A549 (cell line): ENCODE results near the gene CYB5B. TPM values are rescaled to one million over a fixed set of nuclear protein-coding genes. Genes with fewer than 3 reads are reported as not detected.

Experiments
- ATAC-seq, 2 experiments: fragments of 200-7000 bp in 1 of 2; fragments of >200 bp in 1 of 2; cut with Nextera tagmentation in 1 of 2; cut with Tn5 transposase in 1 of 2; 3 replicates each; pipeline versions ENCODE4 v1.8.0 to v1.9.1; 2018 to 2020; ENCODE audit warnings: mild to moderate bottlenecking in 1 of 2, moderate library complexity in 1 of 2
- CTCF ChIA-PET: fragments of 300-600 bp; sonication (Branson Sonifier 250); formaldehyde crosslinking; extraction: SDS; loops from one replicate; lab custom pipeline; 2021; ENCODE audit warnings: antibody characterized with exemption, inconsistent platforms; lab: Yijun Ruan, JAX
- POLR2A ChIA-PET: fragments of 350-600 bp; formaldehyde crosslinking; extraction: SDS; loops from one replicate; lab custom pipeline; 2021; ENCODE audit warnings: antibody characterized with exemption, inconsistent platforms; lab: Yijun Ruan, JAX
- DNase-seq, 2 experiments: peaks; one replicate each; pipeline versions ENCODE4 v3.0.0 to v3.0.0-alpha.2; 2011 to 2016; ENCODE audit warnings: low read depth in 1 of 2, low spot score in 1 of 2
- FAIRE-seq: peaks from 2 replicates; lab custom pipeline; 2011; peaks lifted over from hg19 to GRCh38; lab: Jason Lieb, UNC
- H3K27ac ChIP-seq, 2 experiments: fragments of >200 bp; sonication (Bioruptor Twin); formaldehyde crosslinking; 3 replicates each; pipeline ENCODE4 v1.5.1; 2016 to 2017
- H3K4me1 ChIP-seq: fragments of >200 bp; sonication (Bioruptor Twin); formaldehyde crosslinking; 3 replicates; pipeline ENCODE4 v1.6.1; 2016
- H3K4me2 ChIP-seq: fragments of >200 bp; sonication (Bioruptor Twin); formaldehyde crosslinking; 3 replicates; pipeline ENCODE4 v1.6.1; 2016
- H3K4me3 ChIP-seq: fragments of >200 bp; sonication (Bioruptor Twin); formaldehyde crosslinking; 3 replicates; pipeline ENCODE4 v1.5.1; 2016
- H3K9me3 ChIP-seq: fragments of >200 bp; sonication (Bioruptor Twin); formaldehyde crosslinking; 3 replicates; pipeline ENCODE4 v1.6.1; 2016
- CEBPB ChIP-seq, 2 experiments: fragments of >200 bp in 1 of 2; sonication (Bioruptor Twin) in 1 of 2; formaldehyde crosslinking in 1 of 2; IDR thresholded peaks; 2 replicates each; pipeline ENCODE4 v1.6.1; 2012 to 2016
- CHD2 ChIP-seq: fragments of 150-350 bp; IDR thresholded peaks from 2 replicates; pipeline ENCODE4 v1.6.1; 2014; ENCODE audit warnings: low read length; ENCODE audit not compliant: partially characterized antibody
- CHD4 ChIP-seq: fragments of 200-600 bp; sonication (generic); IDR thresholded peaks from 2 replicates; pipeline ENCODE4 v1.6.1; 2016; ENCODE audit warnings: antibody characterized with exemption, mild to moderate bottlenecking, borderline replicate concordance
- EHMT2 ChIP-seq: fragments of 200-600 bp; sonication (generic); IDR thresholded peaks from 2 replicates; pipeline ENCODE4 v1.6.1; 2016; ENCODE audit warnings: antibody characterized with exemption, low read depth, mild to moderate bottlenecking, moderate library complexity
- EP300 ChIP-seq, 2 experiments: fragments of >200 bp; sonication (Bioruptor Twin); formaldehyde crosslinking; IDR thresholded peaks; 2 replicates in 1 of 2; 3 replicates in 1 of 2; pipeline ENCODE4 v1.6.1; 2016 to 2017
- FOSL2 ChIP-seq, 2 experiments: fragments of 450-650 bp in 1 of 2; fragments of >200 bp in 1 of 2; sonication (Bioruptor Twin) in 1 of 2; formaldehyde crosslinking; IDR thresholded peaks; 2 replicates each; pipeline versions ENCODE4 v1.5.0 to v1.6.1; 2016 to 2020; ENCODE audit warnings: mild to moderate bottlenecking in 1 of 2, moderate library complexity in 1 of 2
- FOXS1 ChIP-seq: fragments of 250-450 bp; sonication (Bioruptor Pico); IDR thresholded peaks from 2 replicates; pipeline ENCODE4 v1.5.0; 2020; ENCODE audit warnings: mild to moderate bottlenecking, moderate library complexity
- GATA3 ChIP-seq: IDR thresholded peaks from 2 replicates; pipeline ENCODE4 v1.6.1; 2012; ENCODE audit warnings: borderline replicate concordance
- HDAC2 ChIP-seq: fragments of 200-600 bp; sonication (generic); IDR thresholded peaks from 2 replicates; pipeline ENCODE4 v1.6.1; 2016
- HEYL ChIP-seq: fragments of 250-450 bp; sonication (Bioruptor Pico); IDR thresholded peaks from 2 replicates; pipeline ENCODE4 v1.8.0; 2021; ENCODE audit warnings: mild to moderate bottlenecking, moderate library complexity
- HOXB5 ChIP-seq: fragments of 250-450 bp; sonication (Bioruptor Pico); IDR thresholded peaks from 2 replicates; pipeline ENCODE4 v1.5.0; 2020; ENCODE audit warnings: mild to moderate bottlenecking, moderate library complexity
- JUN ChIP-seq, 2 experiments: fragments of >200 bp; sonication (Bioruptor Twin); formaldehyde crosslinking; IDR thresholded peaks; 2 replicates in 1 of 2; 3 replicates in 1 of 2; pipeline ENCODE4 v1.6.1; 2016 to 2017
- JUNB ChIP-seq: fragments of >200 bp; sonication (Bioruptor Twin); formaldehyde crosslinking; IDR thresholded peaks from 2 replicates; pipeline ENCODE4 v1.6.1; 2016
- KDM1A ChIP-seq: fragments of 200-600 bp; sonication (generic); IDR thresholded peaks from 2 replicates; pipeline ENCODE4 v1.6.1; 2016; ENCODE audit warnings: low read depth, mild to moderate bottlenecking
- MAFK ChIP-seq: fragments of 450-650 bp; IDR thresholded peaks from 2 replicates; pipeline ENCODE4 v1.6.1; 2014; ENCODE audit not compliant: partially characterized antibody
- MYC ChIP-seq: IDR thresholded peaks from 2 replicates; pipeline ENCODE4 v1.6.1; 2012; ENCODE audit warnings: mild to moderate bottlenecking, inconsistent platforms, low read length, improper control_type of control experiment, borderline replicate concordance
- NR3C1 ChIP-seq: fragments of >200 bp; sonication (Bioruptor Twin); formaldehyde crosslinking; IDR thresholded peaks from 3 replicates; pipeline ENCODE4 v1.6.1; 2017
- POLR2A ChIP-seq: IDR thresholded peaks from 2 replicates; pipeline ENCODE4 v1.6.1; 2012; ENCODE audit warnings: mild to moderate bottlenecking, low read length
- RARB ChIP-seq: fragments of 250-450 bp; sonication (Bioruptor Pico); IDR thresholded peaks from 2 replicates; pipeline ENCODE4 v1.8.0; 2021; ENCODE audit warnings: mild to moderate bottlenecking, moderate library complexity
- SMC3 ChIP-seq: fragments of >200 bp; sonication (Bioruptor Twin); formaldehyde crosslinking; IDR thresholded peaks from 3 replicates; pipeline ENCODE4 v1.6.1; 2018; ENCODE audit warnings: inconsistent platforms
- ZC3H11A ChIP-seq: fragments of 450-650 bp; IDR thresholded peaks from 2 replicates; pipeline ENCODE4 v1.6.1; 2014; ENCODE audit warnings: antibody characterized with exemption, mild to moderate bottlenecking
- ZNF302 ChIP-seq: fragments of 250-450 bp; sonication (Bioruptor Pico); IDR thresholded peaks from 2 replicates; pipeline ENCODE4 v1.9.0; 2021; ENCODE audit warnings: inconsistent platforms, mild to moderate bottlenecking, moderate library complexity
- WGBS: methylation state at CpG from one replicate; pipeline ENCODE4 v1.1.6; 2017; ENCODE audit errors: missing lambda C conversion rate; 5-methylcytosine and 5-hydroxymethylcytosine counted together
- polyA plus RNA-seq, 4 experiments: library from polyadenylated mRNA; depleted of rRNA in 3 of 4; stranded (reverse); fragments of >200 nt; fragmentation: RNase III in 1 of 4; extraction: RNeasy Plus Mini Kit Qiagen cat#74134 plus additional on column Dnase treatment in 1 of 4; gene quantifications; 2 replicates in 3 of 4; 3 replicates in 1 of 4; pipeline ENCODE4 v1.2.3, GENCODE V29; 2011 to 2017
- TF ChIP-seq, protein P1 (sequence below): fragments of >200 bp; sonication (Bioruptor Twin); formaldehyde crosslinking; IDR thresholded peaks from 2 replicates; pipeline ENCODE4 v1.6.1; 2016
- TF ChIP-seq, protein P2 (sequence below): fragments of 250-450 bp; sonication (Bioruptor Pico); IDR thresholded peaks from 2 replicates; pipeline ENCODE4 v1.5.0; 2021; ENCODE audit warnings: mild to moderate bottlenecking, moderate library complexity, borderline replicate concordance
- TF ChIP-seq, protein P3 (sequence below): IDR thresholded peaks from 2 replicates; pipeline ENCODE4 v1.6.1; 2012; ENCODE audit warnings: low read depth, borderline replicate concordance
- TF ChIP-seq, protein P4 (sequence below): fragments of >200 bp; sonication (Bioruptor Twin); formaldehyde crosslinking; IDR thresholded peaks from 3 replicates; pipeline ENCODE4 v1.5.1; 2016

The CYB5B gene
- polyA plus RNA-seq, 2 of the 4 experiments (the other 2 are of a cell fraction): 248 to 477 TPM

DNA sequence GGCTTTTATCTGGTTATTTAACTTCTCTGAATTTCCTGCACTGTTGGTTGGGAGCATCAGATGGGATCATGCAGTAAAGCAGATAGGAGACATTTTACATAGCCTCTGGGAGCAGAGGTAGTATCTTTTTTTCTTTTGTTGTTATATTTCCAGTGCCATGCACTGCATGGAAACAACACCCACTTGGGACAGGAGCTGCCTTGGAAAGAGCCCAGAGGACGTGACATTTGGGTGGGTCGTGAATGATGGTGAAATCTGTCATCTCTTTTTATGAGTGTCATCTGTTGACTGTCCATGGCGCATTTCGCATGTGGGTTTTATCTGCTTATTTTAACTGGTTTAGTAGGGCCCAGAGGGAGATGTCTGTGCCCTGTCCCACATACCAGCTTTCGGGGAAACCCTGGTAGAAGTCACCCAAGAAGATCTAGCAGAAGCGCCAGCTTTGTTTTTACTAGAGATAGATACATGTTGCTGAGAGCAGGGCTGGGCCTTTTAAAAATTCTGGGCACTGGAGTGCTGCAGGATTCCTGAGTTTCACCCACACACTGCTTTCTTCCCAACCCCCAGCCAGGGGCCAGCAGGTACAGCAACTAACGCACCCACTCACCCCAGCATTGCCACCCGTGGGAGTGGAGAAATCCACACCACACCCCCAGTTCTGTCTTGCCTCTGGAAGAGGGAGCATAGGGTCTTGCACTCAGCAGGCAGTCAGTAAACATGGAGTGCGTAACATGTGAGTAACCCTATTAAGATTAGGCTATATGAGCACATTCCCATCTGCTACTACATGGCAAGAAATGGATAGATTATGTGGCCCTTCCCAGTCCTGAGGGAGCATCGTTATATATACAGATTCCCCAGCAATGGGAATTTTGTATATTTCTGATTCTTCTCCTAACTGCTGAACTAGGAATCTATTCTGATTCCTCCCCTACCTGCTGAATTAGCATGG, 30.2 kb upstream of the CYB5B start:
- WGBS: 76% methylated on average over 10 of the region's 10 CpGs
- POLR2A ChIA-PET: no interaction called here
- DNase-seq (no peak), FAIRE-seq (no peak), ATAC-seq (no peak)
- no peak overlapping the region for H3K4me3 ChIP-seq
- no peaks in the 10 kb centered on the region for H3K9me3 ChIP-seq
- peak overlapping the region; percentile 4; the same call in 2 of the 3 replicates for H3K4me2 ChIP-seq
- peaks cover 50% of the 10 kb centered on the region for H3K4me1 ChIP-seq
- CTCF ChIA-PET: interaction anchor here (0.8 to 5.9 kb wide), 7 partner anchors 8 to 361 kb away, joined by 3 to 58 read pairs (median 5); partner anchors contain the start of gene NOB1
- no peak for TF ChIP-seq ZNF302
- TF ChIP-seq EP300 (IDR thresholded peaks at IDR 0.05): no peak
- TF ChIP-seq KDM1A: no peak
- no peak for TF ChIP-seq ZC3H11A
- no peak for TF ChIP-seq HOXB5 (CRISPR knock-in tag)
- TF ChIP-seq MYC: no peak
- no peak for TF ChIP-seq FOXS1 (CRISPR knock-in tag)
- TF ChIP-seq POLR2A: no peak
- TF ChIP-seq, protein P1, sequence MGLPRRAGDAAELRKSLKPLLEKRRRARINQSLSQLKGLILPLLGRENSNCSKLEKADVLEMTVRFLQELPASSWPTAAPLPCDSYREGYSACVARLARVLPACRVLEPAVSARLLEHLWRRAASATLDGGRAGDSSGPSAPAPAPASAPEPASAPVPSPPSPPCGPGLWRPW: no peak
- no peak for TF ChIP-seq FOSL2 (IDR thresholded peaks at IDR 0.05)
- TF ChIP-seq FOSL2 (CRISPR knock-in tag; IDR thresholded peaks at IDR 0.05): no peak
- no peak for TF ChIP-seq HEYL
- peak overlapping the region; percentile 90 to 95 for H3K27ac ChIP-seq

DNA sequence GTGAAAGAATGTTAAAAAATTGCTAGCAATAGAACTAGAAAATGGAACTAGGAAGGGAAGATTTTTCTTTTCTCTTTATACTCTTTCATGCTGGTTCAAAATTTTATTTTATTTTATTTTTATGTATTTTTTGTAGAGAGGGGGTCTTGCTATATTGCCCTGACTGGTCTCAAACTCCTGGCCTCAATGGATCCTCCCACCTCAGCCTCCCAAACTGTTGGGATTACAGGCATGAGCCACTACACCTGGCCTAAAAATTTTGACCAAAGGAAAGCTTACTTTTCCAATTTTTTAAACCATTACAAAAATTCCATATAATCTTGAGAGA, 28.6 kb upstream of the CYB5B start:
- ChIA-PET CTCF (interaction anchor here (0.7 to 5.9 kb wide), 60 partner anchors 9 to 1258 kb away, joined by 3 to 67 read pairs (median 5); partner anchors contain the start of genes NOB1, NQO1 and TERF2), POLR2A (interaction anchor here (0.6 to 3.4 kb wide), 9 partner anchors 8 to 359 kb away, joined by 3 to 28 read pairs (median 4); partner anchors contain the start of genes CYB5B, NFAT5, NOB1 and NQO1)
- TF ChIP-seq CHD4: no peak
- TF ChIP-seq FOXS1 (CRISPR knock-in tag): no peak
- TF ChIP-seq, protein P2, sequence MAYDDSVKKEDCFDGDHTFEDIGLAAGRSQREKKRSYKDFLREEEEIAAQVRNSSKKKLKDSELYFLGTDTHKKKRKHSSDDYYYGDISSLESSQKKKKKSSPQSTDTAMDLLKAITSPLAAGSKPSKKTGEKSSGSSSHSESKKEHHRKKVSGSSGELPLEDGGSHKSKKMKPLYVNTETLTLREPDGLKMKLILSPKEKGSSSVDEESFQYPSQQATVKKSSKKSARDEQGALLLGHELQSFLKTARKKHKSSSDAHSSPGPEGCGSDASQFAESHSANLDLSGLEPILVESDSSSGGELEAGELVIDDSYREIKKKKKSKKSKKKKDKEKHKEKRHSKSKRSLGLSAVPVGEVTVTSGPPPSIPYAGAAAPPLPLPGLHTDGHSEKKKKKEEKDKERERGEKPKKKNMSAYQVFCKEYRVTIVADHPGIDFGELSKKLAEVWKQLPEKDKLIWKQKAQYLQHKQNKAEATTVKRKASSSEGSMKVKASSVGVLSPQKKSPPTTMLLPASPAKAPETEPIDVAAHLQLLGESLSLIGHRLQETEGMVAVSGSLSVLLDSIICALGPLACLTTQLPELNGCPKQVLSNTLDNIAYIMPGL (CRISPR knock-in tag): no peak
- TF ChIP-seq EHMT2: no peak
- TF ChIP-seq CHD2: no peak
- DNase-seq (no peak), ATAC-seq (no peak), FAIRE-seq (no peak)
- peak overlapping the region; percentile 90 for H3K4me2 ChIP-seq
- peaks cover 61% of the 10 kb centered on the region for H3K4me1 ChIP-seq
- peak overlapping the region; percentile 90 to 95 for H3K27ac ChIP-seq
- no peaks in the 10 kb centered on the region for H3K9me3 ChIP-seq
- H3K4me3 ChIP-seq: no peak overlapping the region

DNA sequence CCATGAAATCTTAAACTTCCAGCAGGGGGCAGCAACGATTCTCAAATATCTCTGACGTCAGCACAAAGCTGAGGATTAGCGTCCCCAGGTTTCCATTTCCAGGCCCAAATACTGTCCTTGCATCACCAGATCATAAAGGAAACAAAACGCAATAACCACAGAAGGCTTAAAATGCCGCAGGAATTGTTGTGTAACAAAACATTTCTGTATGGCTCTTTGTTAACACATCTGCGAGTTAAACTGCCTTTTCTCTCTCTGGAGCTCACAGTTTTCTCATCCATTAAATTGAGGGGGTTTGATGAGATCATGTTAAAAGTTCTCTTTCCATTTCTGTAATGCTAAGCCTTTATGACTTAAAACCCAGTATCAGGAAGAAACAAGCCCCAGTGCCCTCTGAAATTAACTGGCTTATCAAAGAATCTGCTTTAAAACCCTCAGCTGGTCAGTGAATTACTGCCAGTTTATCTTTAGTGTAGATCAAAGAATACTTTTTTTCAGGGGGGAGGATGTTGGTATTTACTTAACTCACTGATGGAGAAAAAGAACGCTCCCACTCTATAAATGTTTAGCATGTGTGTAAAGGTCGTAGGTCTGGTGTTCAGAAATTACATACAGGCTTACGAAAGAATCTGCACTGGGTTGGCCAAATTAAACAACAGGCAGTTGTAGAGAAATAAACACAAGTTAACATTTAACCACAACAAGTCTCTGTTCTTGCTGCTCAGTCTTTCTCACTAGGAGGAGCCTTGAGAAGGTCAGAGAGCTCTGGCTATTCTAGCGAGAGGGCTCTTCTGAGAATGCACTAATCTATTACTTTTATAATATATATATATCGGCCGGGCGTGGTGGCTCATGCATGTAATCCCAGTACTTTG, 28.0 kb upstream of the CYB5B start:
- ATAC-seq: peak; percentile 80 to 81
- H3K4me1 ChIP-seq: peaks cover 61% of the 10 kb centered on the region
- H3K4me3 ChIP-seq: peak overlapping the region; percentile 30; the same call in 2 of the 3 replicates
- peak overlapping the region; percentile 90 for H3K4me2 ChIP-seq
- FAIRE-seq: peak; percentile 95
- 2% methylated on average over 13 of the region's 13 CpGs for WGBS
- ChIA-PET POLR2A (interaction anchor here (0.5 to 3.4 kb wide), 13 partner anchors 8 to 358 kb away, joined by 3 to 28 read pairs (median 4); partner anchors contain the start of genes CYB5B, NFAT5, NOB1 and NQO1), CTCF (interaction anchor here (0.5 to 5.9 kb wide), 70 partner anchors 8 to 1258 kb away, joined by 3 to 67 read pairs (median 5); partner anchors contain the start of genes NOB1, NQO1 and TERF2)
- peak; percentile 59 to 97 for DNase-seq
- peak overlapping the region; percentile 90 to 95 for H3K27ac ChIP-seq
- H3K9me3 ChIP-seq: no peaks in the 10 kb centered on the region
- TF ChIP-seq, protein P1: peak; percentile 86
- TF ChIP-seq, protein P3, sequence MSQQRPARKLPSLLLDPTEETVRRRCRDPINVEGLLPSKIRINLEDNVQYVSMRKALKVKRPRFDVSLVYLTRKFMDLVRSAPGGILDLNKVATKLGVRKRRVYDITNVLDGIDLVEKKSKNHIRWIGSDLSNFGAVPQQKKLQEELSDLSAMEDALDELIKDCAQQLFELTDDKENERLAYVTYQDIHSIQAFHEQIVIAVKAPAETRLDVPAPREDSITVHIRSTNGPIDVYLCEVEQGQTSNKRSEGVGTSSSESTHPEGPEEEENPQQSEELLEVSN: no peak
- TF ChIP-seq CEBPB (IDR thresholded peaks at IDR 0.05) (peak; percentile 93 to 98), MAFK (peak; percentile 100), JUN (IDR thresholded peaks at IDR 0.05) (peak; percentile 99 to 100), RARB (CRISPR knock-in tag) (peak; percentile 28; the same call in 1 of the 2 replicates), GATA3 (peak; percentile 99), HDAC2 (no peak), EP300 (IDR thresholded peaks at IDR 0.05) (peak; percentile 98), JUNB (peak; percentile 94), NR3C1 (no peak), SMC3 (peak; percentile 76)
- TF ChIP-seq, protein P4, sequence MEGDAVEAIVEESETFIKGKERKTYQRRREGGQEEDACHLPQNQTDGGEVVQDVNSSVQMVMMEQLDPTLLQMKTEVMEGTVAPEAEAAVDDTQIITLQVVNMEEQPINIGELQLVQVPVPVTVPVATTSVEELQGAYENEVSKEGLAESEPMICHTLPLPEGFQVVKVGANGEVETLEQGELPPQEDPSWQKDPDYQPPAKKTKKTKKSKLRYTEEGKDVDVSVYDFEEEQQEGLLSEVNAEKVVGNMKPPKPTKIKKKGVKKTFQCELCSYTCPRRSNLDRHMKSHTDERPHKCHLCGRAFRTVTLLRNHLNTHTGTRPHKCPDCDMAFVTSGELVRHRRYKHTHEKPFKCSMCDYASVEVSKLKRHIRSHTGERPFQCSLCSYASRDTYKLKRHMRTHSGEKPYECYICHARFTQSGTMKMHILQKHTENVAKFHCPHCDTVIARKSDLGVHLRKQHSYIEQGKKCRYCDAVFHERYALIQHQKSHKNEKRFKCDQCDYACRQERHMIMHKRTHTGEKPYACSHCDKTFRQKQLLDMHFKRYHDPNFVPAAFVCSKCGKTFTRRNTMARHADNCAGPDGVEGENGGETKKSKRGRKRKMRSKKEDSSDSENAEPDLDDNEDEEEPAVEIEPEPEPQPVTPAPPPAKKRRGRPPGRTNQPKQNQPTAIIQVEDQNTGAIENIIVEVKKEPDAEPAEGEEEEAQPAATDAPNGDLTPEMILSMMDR: peak; percentile 83
